GM19351 (cell line): ENCODE measurements around the gene TMEM187.

Experiments used
- ATAC-seq: cut with Tn5 transposase; IDR thresholded peaks from one replicate; pipeline ENCODE4 v1.9.1; 2021; ENCODE audit warnings: mild to moderate bottlenecking, moderate library complexity; ENCODE audit not compliant: unreplicated experiment

The TMEM187 gene

DNA sequence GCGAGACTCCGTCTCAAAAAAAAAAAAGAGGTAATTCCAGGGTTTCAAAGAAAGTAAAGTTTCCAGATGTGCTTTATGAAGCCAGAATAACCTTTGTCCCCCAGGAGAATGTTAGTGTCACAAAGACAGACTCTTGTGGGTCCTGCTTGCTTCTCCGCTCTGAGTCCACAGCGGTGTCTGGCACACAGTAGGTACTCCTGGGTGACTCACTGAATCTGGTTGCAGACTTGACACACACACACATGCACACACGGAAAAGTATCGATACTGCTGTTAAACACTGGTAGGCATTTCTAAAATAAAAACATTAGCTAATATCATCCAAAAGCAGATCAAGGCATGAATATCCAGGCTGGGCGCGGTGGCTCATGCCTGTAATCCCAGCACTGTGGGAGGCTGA is 22.9 kb downstream of the TMEM187 start:
- ATAC-seq = no peak

DNA sequence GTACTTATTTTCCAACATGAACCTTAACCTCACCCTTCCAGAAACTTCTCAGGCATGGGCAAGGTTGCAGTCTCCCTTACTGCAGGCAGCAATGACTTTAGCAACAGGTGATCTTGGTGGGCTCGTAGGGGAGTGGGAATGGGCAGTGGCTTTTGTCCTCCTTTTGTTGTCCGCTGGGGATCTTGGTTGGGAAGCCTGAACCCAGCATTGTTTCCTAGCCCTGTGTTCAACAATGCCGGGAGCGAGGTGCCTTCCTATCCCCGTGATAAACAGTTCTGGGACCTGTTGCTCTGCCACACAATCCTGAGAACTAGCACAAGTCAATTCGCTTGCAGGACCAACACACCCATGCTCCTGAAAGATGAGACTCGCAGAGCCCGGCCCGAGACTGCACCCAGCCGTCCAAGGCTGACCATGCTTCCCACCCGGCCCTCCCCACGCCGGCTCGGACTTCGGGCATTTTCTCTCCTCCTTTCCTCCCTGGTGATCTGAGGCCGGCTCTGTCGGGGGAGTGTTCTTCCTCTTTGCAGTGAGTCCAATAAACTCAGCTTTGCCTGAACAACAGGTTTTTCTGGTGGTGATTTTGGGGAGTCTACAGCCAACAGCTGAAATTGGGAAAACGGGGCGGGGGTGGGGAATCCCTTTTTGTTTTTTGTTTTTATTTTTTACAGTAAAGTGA is 26.9 kb downstream of the TMEM187 start:
- no peak for ATAC-seq

- no peak for ATAC-seq
Measured at GRCh38 chrX:154000051-154000450, 27.5 kb downstream of the TMEM187 start.

- no peak for ATAC-seq
Measured at GRCh38 chrX:154002215-154002719, 29.7 kb downstream of the TMEM187 start.

- ATAC-seq = no peak
Measured at GRCh38 chrX:154004315-154004714, 31.8 kb downstream of the TMEM187 start.

GRCh38 chrX:154006947-154007346 is 34.4 kb downstream of the TMEM187 start:
- no peak for ATAC-seq

- ATAC-seq = no peak
Measured at GRCh38 chrX:154008521-154008920, 36.0 kb downstream of the TMEM187 start.

DNA sequence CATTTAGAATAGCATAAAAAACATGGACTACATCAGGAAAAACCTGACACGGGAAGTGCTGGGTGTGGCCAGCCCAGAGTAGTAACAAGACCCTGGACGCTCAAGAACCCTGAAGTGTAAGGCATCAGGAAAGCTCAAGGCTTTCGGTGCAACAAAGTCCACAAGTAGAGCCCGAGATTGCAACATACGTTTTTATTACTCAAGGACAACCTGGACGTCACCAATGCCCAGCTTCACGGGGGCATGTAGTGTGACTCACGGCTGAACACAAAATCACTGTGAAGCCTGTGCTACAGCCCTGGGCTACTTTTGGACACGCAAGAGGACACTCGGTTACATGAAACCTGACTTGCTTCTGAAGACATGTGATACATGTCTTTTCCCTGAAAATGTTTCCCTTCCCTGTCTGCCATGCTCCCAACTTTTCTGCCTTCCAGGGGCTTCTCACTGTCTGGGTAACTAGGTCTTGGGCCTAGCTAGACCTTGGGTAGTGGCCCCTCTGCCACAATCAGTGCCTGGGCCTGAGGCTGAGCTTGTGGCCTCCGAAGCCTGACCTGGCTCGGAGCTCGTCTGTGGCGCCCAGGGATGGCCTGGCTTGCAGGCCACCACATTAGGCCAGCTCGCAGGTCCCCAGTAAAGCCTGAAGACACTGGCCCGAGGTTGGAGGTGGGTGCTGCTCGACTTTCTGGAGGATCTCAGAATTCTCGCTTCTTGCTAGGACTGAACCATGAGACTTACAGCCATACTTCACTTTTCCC is 38.0 kb downstream of the TMEM187 start:
- ATAC-seq = no peak

DNA sequence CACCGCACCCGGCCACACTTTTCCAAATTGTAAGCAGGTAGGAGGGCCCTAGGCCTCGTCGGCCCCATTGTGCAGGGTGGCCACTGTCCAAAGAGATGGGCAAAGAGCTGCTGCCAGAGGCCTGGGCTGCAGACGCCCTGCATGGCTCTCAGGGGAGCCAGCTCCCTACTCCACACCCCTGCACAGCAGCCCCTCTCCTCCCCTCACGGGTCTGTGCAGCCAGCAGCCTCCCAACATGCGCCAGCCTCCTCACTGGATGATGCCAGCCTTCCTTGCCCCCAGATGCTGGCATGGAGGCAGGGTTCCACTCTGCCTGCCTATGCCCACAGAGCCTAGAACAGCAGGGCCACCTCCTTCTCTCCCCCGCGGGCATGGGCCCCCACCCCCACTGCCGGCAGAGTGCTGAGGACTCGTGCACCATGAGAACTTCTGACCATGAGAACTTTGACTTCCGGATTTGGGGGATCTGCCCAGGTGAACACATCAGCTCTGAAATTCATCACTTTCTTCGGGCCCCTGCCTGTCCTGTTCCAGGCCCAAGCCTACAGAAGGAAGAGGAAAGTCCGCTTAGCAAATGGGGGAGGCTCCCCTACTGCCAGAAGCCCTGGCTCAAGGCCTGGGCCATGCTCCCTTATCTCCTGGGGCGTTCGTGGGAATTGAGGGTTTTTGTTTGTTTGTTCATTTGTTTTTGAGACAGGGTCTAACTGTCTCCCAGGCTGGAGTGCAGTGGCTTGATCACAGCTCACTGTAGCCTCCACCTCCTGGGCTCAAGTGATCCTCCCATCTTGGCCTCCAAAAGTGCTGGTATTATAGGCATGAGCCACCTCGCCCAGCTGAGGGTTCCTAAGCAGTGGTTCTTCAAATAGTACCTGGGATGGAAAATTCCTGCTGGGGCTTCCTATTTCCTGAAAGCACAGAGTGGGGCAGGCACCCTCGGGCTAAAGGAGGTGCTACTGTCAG is 39.1 kb downstream of the TMEM187 start:
- ATAC-seq = no peak

- ATAC-seq = no peak
Measured at GRCh38 chrX:154012336-154012991, 39.9 kb downstream of the TMEM187 start.

GRCh38 chrX:154013001-154013421 is 40.5 kb downstream of the TMEM187 start:
- no peak for ATAC-seq

DNA sequence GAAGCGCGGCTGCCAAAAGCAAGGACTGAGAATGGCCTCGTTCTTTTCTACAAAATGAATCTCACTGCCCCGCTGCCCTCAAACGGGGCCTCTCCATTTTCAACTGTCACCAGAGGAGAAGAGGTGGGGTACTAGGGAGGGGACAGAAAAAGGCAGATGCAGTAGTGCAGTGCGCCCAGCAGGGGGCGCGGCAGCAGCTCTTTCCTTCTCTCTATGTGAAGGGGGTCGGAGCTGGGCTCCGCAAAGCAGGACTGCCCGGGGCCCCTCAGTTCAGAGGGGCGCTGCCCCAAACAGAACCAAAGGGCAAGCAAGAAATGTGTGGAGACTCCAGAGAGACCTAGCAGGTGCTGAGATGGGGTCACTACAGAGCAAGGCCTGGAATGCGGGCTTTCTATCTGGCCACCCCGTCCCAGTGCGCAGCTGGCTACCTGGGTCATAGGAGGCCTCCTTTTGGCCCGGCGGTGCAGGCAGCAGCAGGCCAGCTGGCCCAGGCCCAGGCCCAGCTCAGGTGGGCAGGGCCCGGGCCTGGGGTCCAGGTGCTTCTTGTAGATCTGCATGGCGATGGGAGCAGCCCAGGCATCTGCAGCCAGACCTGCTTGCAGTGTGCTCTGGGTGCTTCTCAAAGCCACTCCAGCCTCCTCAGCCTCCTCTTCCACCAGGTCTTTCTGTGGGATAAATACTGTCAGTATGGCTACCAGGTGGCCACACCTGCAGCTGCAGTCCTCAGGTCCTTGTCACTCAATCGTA is 41.2 kb downstream of the TMEM187 start:
- peak; percentile 67 for ATAC-seq

- ATAC-seq = no peak
Measured at GRCh38 chrX:154014429-154015380, 42.2 kb downstream of the TMEM187 start.

- ATAC-seq = no peak
Measured at GRCh38 chrX:154015581-154016264, 43.2 kb downstream of the TMEM187 start.

DNA sequence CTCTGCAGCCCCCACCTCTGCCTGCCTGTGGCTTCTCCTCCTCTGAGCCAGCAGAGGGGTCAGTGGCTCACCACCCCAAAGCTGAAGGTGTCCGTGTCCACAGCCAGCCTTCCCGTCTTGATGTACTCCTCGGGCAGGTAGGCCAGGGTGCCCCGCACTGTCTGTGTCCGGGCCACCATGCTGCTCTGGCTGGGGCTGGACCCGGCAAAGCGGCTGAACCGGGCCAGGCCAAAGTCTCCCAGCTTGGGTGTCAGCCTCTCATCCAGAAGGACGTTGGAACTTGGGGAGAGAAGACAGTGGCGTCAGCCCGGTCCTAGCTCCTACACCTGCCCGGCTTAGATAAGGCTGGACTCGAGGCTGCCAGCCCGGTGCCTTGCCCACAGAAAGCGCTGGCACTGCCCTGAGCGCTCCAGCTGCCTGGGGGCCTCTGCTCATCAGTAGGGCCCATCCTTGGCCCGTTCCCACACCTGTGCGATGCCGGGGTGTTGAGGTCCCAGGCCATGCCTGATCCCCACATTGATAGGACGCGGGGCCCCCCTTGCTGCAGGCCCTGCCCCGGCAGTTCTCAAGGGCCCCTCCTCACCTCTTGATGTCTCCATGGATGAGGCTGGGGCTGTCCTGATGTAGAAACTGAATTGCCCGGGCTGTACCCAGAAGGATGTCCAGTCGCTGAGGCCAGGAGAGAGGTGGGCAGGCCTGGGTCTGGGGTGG is 44.0 kb downstream of the TMEM187 start:
- ATAC-seq = no peak

DNA sequence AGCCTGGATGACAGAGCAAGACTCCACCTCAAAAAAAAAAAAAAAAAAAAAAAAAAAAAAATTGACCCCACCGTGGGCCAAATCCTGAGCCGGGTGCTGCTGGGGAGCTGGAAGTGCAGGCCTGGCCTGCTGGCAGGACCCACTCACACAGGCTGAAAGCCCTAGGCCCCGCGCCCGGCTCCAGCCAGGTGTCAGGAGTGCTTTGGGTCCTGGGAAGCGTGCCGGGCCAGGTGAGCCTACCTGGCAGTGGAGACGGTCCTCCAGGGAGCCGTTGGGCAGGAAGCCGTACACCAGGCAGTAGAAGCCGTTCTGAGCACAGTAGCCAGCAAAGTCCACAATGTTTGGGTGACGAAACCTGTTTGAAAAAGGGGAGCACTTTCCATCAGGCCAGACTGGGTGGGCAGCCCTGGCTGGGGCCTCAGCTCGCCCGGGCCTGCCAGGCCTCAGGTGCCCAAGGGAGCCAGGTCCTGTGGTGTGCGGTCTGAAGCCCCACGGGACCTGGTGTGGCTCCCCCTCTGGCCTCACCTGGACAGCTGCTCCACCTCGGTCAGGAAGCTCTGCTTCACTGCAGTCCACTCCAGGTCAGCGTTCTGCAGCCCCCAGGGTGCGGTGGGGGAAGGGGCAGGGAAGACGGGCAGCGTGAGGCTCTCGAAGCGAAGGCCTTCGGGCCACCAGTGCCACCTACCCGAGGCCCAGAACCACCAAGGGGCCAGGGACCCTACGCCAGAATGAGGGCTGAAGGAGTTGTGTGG is 45.4 kb downstream of the TMEM187 start:
- ATAC-seq = no peak

- no peak for ATAC-seq
Measured at GRCh38 chrX:154018518-154019060, 46.0 kb downstream of the TMEM187 start.
